HL-60/S4 treated with phorbol 12-myristate 13-acetate at 8.2 ng/mL for 4 days and 3 days (cell line): ENCODE results near the gene PLD6.
"Not testable (repeated sequence)": the region's sequence is repeated elsewhere in the genome, so short reads cannot be mapped to it uniquely, and the experiment has no call there.

Experiments
- in situ Hi-C: fragments of 300-500 bp; cut with MboI; formaldehyde crosslinking; loops from 2 replicates; pipeline ENCODE4 v1.15.0; 2022; ENCODE audit warnings: low sequenced_read_pairs

PLD6 gene

GRCh38 chr17:17201907-17202306 is 4.2 kb downstream of the PLD6 start:
- in situ Hi-C loops = no loop called here

- in situ Hi-C loops = no loop called here
Observed at GRCh38 chr17:17201271-17201670, 4.9 kb downstream of the PLD6 start.

GRCh38 chr17:17200831-17201230 is 5.3 kb downstream of the PLD6 start:
- in situ Hi-C loops = no loop called here

- in situ Hi-C loops = no loop called here
Observed at GRCh38 chr17:17200311-17200710, 5.8 kb downstream of the PLD6 start.

- in situ Hi-C loops = no loop called here
Observed at GRCh38 chr17:17198281-17198680, 7.9 kb downstream of the PLD6 start.

GRCh38 chr17:17196776-17197175 is 9.4 kb downstream of the PLD6 start:
- in situ Hi-C loops = no loop called here

- in situ Hi-C loops = not testable (repeated sequence)
Observed at GRCh38 chr17:17195466-17195865, 10.7 kb downstream of the PLD6 start.

- in situ Hi-C loops = no loop called here
Observed at GRCh38 chr17:17191961-17192381, 14.2 kb downstream of the PLD6 start.

GRCh38 chr17:17191346-17191792 is 14.8 kb downstream of the PLD6 start:
- in situ Hi-C loops = no loop called here

GRCh38 chr17:17190188-17190587 is 15.9 kb downstream of the PLD6 start:
- in situ Hi-C loops = no loop called here

GRCh38 chr17:17189559-17189958 is 16.6 kb downstream of the PLD6 start:
- in situ Hi-C loops = no loop called here

- in situ Hi-C loops = no loop called here
Observed at GRCh38 chr17:17188586-17188985, 17.5 kb downstream of the PLD6 start.

GRCh38 chr17:17186551-17187505 is 19.3 kb downstream of the PLD6 start:
- in situ Hi-C loops = no loop called here

- in situ Hi-C loops = no loop called here
Observed at GRCh38 chr17:17186051-17186450, 20.1 kb downstream of the PLD6 start.

GRCh38 chr17:17184985-17185757 is 21.0 kb downstream of the PLD6 start:
- in situ Hi-C loops = not testable (repeated sequence)

GRCh38 chr17:17183744-17184143 is 22.4 kb downstream of the PLD6 start:
- in situ Hi-C loops = no loop called here

- in situ Hi-C loops = no loop called here
Observed at GRCh38 chr17:17182598-17183136, 23.5 kb downstream of the PLD6 start.

GRCh38 chr17:17181666-17182597 is 24.2 kb downstream of the PLD6 start:
- in situ Hi-C loops = no loop called here

GRCh38 chr17:17180741-17181525 is 25.2 kb downstream of the PLD6 start:
- in situ Hi-C loops = no loop called here
